Islet precursor cell (in vitro differentiated cells): Measurements from ENCODE around the gene CLTA.
A peak's percentile ranks its signal among the peaks of the same experiment; 100 is the strongest.
"Not testable (repeated sequence)": the region's sequence is repeated elsewhere in the genome, so short reads cannot be mapped to it uniquely, and the experiment has no call there.

Source experiments
- DNase-seq: peaks from one replicate; pipeline ENCODE4 v3.0.0-alpha.2; 2018

CLTA gene

DNA sequence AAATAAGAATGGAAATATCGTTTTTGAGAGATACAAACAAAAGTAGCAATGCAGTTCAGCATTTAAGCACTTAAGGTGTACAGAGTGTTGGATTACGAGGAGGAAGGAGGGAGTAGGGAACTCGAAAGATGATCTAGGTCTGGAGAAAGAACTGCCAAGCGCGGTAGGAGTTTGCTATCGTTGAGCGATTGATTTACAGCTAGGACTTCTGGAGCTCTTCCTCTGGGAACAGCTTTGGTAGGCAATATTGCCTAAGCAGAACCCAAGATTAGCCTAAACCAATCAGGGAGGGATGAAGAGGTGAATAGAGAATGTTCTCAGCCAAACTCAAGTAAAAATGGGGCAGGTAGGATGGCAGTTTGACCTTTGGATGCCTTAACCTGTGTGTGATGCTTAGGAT is 965 bp downstream of the CLTA start:
- no peak for DNase-seq

DNA sequence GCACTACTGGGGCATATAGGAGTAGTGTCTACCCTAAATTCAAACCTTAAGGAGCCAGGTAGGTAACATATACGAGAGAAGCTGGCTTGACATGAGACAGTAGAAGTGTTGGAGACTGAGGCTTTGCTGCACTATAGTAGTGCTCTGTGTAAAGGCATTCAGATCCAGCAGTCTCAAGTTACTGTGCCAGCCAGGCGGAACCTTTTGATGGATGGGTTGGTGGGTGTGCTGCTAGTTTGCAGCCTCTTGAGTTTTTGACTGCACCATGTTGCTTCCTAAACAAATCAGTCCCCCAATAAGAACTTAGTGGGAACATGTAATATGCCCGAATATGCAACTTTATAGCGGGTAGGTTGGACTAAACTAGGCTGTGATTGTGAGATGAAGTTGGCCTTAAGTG is 1.5 kb downstream of the CLTA start:
- DNase-seq, result no peak

DNA sequence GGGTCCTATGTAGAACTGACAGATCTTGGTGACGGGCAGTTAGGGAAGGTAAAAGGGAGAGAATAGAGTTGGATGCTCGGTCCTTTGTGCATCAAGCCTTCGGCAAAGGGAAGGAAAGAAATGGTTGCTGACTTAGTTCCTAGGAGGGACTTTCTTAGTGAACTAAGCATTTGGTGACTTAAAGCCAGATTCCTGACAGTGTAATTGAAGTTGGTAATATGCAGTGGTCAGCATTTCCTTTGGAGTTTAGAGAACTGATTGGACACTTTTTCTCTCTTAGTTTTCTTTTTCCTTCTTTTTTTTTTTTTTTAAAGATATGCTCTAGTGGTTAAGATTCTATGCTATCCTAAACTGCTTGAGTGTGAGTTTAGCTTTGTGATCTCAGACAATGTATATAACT is 2.3 kb downstream of the CLTA start:
- no peak for DNase-seq

DNA sequence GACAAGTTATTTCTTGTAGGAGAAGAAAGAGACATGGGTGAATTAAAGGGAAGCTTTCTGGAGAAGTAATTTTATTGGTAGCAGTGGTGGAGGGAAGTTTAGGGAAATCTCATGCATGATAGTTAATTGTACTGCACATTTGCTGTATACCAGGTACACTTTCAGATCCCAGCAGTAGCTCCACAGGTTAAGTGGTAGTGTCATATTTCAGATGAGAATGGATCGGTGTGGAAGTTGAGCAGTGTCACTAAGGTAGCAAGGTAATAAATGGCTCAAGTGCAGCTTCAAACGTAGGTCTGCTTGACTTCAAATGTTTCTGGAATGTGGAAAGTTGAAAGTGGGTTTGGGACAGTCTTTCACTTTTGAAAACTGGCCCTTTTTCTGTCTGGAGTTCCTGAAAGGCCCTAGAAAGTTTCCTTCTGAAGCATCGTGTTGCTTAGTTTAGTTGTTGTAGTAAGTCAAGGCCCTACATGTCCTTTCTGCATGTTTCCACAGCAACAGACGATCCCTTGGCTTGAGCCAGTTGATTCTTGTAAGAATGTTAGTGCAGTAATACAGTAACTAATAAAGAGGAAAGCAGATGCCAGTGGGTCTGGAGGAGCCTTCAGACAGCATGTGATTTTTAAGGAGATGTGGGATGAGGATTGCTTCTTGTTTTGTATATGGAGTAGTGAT is 3.7 kb downstream of the CLTA start:
- DNase-seq, result no peak

DNA sequence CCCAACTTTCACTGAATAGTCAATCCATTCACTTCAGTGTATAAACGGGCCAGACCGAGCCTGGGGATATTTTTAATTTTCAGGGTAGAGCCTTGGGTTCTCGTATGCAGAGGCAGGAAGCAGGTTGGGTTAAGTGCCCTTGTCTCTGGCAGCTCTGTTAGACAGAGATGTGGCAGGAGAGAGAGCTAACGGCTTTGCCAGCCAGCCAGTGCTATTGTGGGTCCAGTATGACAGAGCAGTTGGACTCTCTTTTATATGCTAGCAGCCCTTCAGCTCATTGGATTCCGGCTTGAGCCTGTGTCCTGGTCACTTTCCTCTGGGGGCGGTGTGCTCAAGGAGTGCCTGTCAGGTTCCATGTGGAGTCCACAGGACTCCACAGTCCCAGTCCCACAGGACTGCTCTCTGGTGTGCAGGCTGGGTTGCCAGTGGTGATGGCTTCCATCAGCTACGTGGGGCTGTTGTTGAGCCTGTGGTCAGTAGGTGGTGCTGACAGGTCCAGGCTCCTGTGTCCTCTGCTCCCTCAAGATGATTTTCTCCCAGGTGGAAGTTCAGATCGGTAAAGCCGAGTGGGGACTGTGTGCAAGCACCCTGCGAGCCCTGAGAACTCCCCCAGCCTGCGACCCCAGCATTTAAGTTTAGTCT is 14.3 kb downstream of the CLTA start:
- DNase-seq, result peak; percentile 79

DNA sequence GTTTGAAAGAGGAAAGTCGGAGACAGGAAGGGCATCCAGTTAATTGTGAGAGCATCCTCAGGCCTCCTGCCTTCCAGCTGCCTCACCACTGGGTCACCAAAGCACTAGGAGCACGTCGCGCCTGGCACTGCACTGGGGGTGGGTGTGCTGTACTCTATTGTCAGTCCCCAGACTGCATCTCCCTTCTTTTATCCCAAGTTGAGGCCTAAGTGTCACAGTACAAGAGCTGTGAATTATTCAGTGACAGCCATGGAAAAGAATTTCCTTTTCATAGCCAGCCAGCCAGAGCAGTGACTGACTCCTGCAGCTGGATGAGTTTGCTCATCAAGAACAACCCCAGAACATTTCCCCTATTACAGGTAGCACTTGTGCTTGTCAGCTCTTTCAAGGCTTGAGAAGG is 16.3 kb downstream of the CLTA start:
- peak; percentile 53 for DNase-seq

DNA sequence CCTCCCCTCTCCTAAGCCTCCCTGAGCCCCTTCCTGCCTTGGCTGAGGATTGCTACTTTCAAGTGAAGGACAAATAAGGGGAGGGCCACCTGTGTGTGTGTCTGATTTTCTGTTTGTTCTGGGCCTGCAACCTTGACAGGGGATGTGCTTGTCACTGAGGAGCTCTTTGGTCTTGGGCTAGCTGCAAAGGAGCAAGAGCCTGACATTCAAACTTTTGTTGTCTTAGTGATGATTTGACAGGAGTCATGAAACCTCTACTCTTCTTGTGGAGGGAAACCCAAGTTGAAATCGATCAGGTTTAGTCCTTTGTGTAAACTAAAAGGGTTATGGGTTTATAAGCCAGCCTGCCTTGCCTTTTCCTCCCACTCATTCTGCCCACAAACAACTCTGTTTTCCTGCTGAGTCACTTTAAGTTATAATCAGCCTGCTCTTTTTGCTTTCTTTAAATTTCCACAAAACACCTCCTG is 16.9 kb downstream of the CLTA start:
- DNase-seq, result no peak

DNA sequence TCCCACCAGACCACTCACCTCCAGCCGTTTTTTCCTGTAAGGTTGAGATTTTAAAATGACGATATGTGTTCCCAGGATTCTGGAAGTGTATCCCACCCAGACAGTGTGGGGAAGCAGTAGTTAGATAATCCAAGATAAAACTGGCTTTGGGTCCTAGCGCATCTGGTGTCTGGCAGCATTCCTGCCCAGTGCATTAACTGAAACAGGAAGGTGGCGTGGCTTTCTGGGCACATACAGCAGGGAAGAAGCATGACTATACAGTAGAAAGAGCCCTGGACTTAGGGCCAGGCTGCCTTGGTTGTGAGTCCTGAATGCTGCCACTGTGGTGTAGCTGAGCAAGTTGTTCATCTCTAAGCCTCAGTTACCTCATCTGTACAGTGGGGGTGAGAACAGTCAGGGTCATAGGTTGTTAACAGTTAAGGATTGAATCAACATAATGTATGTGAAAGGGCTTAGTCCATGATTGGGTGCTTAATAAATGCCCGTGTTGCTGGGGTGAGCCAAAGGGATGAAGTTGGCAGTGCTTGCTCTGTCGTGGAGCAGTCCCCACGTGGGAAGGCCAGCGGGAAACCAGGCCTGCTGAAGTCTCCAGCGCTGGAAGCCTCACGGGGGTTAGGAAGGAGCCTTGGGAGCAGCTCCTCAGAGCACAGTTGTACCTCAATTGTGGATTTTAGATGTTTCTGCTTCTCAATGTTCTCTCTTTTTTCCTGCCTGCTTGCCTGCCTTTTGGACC is 18.0 kb downstream of the CLTA start:
- DNase-seq, result no peak

DNA sequence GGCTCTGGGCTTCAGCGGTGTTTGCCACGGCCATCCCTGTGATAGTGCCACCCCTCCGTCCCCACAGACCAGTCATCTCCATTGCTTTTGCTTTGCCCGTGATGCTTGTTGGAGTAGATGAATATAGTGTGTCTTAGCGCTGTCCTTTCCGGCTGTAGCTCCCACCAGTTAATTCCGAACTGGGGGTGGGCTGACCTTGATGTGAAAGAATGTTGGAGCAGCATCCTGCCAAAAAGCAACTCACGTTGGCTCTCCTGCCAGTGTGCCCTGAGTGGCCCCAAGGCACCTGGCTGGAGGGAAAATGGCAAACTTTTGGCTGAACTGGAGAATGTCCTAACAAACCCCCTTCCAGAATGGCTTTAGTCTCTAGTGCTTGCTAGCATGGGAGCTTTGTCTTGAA is 20.0 kb downstream of the CLTA start:
- no peak for DNase-seq

DNA sequence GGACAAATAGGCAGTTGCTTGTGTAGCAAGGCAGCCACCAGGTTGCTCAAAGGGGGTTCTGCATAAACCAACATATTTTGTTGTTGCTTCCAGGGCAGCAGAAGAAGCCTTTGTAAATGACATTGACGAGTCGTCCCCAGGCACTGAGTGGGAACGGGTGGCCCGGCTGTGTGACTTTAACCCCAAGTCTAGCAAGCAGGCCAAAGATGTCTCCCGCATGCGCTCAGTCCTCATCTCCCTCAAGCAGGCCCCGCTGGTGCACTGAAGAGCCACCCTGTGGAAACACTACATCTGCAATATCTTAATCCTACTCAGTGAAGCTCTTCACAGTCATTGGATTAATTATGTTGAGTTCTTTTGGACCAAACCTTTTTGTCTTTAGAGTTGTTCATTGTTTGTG is 20.8 kb downstream of the CLTA start:
- no peak for DNase-seq

DNA sequence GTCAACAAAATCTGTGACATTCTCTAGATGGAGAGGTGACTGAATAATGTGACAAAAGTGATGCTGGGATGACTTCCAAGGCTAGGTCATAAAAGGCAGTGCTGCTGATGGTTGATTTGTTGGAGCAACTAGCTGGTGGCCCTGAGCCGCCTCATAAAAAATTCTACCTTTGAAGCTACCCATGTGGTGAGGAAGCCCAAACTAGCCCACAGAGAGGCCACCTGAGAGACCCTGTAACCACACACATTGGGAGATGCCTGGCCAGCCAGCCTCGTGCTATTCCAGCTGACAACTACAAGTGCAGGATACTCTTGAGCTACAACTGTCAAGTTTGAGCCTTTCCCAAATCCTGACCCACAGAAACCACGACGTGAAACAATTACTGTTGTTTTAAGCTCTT is 22.7 kb downstream of the CLTA start:
- DNase-seq, result no peak

DNA sequence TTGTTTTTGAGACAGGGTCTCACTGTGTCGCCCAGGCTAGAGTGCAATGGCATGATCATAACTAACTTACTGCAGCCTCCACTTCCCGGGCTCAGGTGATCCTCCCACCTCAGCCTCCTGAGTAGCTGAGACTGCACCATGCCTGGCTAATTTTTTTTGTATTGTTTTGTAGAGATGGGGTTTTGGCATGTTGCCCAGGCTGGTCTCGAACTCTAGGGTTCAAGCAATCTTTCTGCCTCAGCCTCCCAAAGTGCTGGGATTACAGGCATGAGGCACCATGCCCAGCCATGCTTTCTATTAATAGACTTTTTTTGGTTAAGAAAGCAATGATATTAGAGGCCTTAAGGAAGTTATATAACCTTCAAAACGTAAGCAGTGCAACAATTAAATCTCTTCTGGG is 23.3 kb downstream of the CLTA start:
- no peak for DNase-seq

DNA sequence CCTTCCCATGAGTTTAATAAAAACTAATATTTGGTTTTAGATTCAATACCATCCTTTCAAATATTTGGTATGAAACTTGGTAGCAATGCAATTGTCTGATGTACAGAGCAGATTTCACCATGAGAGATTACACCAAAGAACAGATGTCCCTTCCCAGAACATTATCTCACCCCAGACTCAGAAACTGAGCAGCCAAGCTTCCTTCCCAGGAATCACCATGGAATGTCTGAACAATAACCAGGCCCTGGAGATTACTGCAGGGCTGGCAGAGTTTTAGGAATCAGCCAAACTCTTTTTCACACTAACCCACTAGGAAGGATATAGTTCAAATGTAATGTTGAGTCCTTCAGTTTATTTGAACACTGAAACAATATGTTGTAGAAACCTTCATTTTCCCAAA is 23.9 kb downstream of the CLTA start:
- no peak for DNase-seq

DNA sequence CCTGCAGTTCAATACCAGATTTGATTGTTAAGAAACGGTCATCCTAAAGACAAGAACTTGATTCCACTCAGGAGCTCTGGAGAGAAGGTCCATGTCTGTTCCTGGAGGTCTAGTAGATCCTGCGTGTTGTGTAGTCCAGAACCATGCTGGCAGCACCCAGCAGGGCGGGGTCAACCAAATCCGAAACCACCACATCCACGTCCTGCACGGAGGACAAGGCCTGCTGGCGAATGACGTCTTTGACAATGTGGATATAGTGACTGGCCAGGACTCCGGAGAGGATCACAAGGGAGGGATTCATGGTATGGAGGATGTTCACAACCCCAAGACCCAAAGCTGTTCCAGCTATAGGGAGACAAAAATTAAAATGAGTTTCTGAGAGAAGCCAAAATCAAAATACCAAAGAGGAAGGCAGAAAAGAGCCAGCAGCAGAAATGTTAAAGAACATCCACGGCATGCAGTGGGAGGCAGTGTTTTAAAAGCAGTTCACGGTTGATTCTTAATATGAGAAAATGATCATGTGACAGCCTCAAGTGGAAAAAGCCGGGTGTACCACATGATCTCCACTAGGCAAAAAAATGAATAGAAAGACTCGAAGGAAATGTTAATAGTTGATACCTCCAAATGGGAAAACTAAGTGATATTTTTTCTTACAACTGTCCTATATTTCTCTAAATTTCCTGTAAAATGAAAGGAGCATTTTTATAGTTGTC is 26.7 kb downstream of the CLTA start:
- no peak for DNase-seq

DNA sequence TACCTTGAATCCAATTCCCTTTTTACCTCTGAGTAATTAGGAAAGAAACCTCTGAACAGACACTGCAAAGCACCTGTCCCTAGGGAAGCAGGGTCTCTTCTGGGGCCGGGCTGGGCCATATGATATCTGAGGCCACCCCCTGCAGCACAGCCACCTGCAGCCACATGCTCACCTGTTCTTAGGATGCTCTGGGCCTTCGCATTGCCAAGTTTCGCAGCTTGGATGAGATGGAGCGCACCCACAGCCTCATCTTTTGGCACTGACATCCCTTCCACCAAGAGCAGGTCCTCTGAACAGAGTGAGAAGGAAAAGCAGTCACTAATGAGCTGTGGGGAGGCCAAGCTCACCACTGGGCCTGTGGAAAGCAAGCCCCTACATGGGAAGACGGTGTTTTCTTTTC is 27.3 kb downstream of the CLTA start:
- no peak for DNase-seq

DNA sequence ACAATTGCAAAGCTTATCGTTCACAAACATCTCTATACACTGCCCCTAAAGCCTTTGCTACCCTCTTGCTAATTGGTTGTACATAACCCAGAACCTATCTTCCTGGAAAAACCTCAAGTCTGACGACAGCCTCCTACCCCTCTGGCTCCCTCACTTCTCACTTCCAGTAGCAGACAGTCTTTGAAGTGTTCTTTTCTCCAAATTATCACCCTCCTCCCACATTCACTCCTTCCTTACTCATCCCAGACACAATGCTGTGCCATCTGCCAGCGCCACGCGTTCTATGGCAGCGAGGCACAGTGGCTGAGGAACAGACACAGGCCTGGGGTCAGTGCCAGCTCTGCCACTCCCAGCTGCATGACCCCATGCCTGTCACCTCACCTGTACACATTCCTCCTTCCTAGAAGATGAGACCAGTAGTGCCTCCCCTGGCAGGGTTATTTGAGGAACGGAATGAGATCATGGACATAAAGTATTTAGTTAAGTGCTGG is 27.7 kb downstream of the CLTA start:
- no peak for DNase-seq

DNA sequence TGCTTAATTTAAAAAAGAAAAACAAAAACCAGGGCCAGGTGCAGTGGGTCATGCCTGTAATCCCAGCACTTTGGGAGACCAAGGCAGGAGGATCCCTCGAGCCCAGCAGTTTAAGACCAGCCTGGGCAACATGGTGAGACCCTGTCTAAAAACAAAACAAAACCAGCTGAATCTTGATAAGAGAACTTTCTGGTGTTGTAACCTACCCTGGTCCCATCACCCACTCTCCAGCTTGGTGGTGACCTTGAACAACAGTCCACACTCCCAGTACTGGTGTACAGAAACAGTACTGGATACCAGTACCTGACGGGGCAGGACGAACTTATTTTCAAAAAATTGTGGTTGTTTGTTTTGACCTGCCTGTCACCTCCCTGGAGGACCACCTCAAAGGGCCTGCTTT is 30.9 kb downstream of the CLTA start:
- DNase-seq, result no peak

DNA sequence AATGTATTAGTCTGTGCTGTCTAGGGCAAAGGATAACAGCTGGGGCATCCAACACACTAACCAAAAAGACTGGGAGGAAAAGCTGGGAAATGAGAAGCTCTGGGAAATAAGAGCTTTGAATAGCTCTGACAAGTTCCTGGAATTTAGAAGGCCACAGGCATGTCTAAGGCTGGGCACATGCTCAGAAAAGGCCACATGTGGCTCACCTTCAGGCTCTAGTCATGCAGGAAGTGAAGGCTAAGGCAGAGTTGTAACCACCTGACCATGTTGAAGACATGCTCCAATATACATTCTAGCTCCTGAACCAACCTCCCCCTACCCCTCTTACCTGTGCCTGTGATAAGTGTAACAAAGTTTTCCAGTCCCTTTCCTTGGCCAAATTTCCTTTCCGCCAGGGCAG is 31.7 kb downstream of the CLTA start:
- no peak for DNase-seq

DNA sequence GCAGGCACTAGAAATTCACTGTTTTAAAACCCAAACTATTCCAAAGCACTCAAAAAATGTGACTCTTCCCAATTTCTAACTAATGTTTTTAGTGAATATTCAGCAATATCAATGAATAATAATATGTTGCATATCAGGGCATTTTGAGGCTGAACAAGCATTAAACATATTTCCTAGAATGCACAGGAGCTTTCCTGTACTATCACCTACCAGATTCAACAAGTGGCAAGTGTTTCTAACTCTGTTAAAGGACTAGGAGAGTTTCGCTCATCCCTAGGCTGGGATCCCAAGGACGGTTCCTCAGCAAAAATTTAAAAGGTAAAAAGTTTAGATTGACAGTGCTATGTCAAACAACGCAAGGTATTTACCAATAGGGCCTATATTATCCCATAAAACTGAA is 46.5 kb downstream of the CLTA start:
- no peak for DNase-seq

DNA sequence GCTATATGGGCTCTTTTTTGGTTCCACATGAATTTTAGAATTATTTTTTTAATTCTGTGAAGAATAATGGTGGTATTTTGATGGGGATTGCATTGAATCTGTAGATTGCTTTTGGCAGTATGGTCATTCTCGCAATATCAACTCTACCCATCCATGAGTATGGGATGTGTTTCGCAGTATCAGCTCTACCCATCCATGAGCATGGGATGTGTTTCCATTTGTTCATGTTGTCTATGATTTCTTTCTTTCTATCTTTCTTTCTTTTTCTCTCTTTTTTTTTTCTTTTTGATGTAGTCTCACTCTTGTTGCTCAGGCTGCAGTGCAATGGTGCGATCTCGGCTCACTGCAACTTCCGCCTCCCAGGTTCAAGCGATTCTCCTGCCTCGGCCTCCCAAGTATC is 48.5 kb downstream of the CLTA start:
- not testable (repeated sequence) for DNase-seq

DNA sequence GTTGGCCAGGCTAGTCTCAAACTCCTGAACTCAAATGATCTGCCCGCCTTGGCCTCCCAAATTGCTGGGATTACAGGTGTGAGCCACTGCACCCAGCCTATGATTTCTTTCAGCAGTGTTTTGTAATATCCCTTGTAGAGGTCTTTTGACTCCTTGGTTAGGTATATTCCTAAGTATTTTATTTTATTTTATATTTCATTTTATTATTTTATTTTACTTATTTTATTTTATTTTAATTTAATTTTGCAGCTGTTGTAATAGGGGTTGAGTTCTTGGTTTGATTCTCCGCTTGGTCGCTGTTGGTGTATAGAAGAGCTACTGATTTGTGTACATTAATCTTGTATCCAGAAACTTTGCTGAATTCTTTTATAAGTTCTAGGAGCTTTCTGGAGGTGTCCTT is 49.0 kb downstream of the CLTA start:
- not testable (repeated sequence) for DNase-seq

DNA sequence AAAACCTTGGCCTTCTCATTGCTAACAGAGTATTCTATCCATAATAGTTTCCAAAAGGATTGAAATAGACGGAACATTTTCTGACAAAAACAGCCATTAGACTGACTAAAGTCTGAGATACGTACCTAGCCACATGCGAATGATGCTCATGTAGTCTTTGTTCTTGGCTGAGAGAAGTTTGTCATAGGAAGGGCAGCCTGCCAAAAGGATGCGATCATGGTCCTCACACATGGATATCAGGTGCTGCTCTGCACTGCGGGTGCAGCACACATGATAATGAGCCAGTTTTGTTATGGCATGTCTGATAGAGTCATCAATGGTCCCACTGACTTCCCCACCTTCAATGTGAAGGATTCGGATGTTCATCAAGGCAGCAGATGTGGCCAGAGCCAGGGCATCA is 55.2 kb downstream of the CLTA start:
- no peak for DNase-seq

DNA sequence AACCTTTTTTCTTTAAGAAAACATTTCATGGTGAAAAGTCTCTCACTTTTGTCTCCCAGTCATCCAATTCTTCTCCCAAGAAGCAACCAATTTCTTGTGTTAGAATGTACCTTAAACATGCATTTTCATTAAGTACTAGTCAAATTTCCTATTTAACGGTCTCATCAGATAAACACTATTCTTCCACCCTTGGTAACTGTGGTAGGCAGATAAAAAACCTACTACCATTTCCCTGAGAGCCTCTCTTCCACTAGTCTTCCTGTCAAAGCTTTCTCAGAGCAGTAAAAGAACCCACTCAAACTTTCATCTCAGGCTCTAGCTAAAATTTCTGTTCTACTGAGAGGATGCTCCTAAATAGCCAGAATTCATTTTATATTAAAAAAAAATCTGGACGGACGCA is 56.6 kb downstream of the CLTA start:
- no peak for DNase-seq

DNA sequence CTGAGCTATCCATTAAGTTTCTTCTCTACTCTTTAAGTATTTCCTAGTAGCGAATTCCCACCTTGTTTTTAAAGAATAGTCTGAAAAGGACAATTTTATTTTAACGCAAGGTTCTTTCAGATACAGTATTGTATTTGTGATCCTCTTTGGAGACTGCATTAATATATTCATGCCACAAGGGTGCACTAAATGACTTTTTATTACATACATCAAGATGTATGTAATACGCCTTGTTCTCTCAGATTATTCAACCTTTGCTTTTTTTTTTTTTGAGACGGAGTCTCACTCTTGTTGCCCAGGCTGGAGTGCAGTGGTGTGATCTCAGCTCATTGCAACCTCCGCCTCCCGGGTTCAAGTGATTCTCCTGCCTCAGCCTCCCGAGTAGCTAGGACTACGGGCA is 57.3 kb downstream of the CLTA start:
- not testable (repeated sequence) for DNase-seq
